IMR-90 (cell line): ENCODE measurements around the gene TGM1.

ENCODE experiments used
- BHLHE40 ChIP-seq: fragments of 150-350 bp; IDR thresholded peaks from 2 replicates; pipeline ENCODE4 v1.6.1; 2016; ENCODE audit warnings: mild to moderate bottlenecking, low read depth, low read length
- CTCF ChIP-seq: conservative IDR thresholded peaks from 2 replicates; pipeline ENCODE4 v1.5.1; 2012; ENCODE audit warnings: mild to moderate bottlenecking, low read depth, low read length, improper control_type of control experiment
- ELK1 ChIP-seq: fragments of 150-350 bp; IDR thresholded peaks from 2 replicates; pipeline ENCODE4 v1.6.1; 2016; ENCODE audit warnings: low read depth, mild to moderate bottlenecking, low read length, moderate library complexity, borderline replicate concordance
- FOS ChIP-seq: fragments of 150-350 bp; IDR thresholded peaks from 2 replicates; pipeline ENCODE4 v1.6.1; 2016; ENCODE audit warnings: low read depth, low read length
- MAFK ChIP-seq: IDR thresholded peaks from 2 replicates; pipeline ENCODE4 v1.6.1; 2012; ENCODE audit warnings: low read depth, low read length, improper control_type of control experiment
- NFE2L2 ChIP-seq: fragments of 150-350 bp; IDR thresholded peaks from 2 replicates; pipeline ENCODE4 v1.6.1; 2016; ENCODE audit warnings: low read depth, mild to moderate bottlenecking, low read length
- POLR2A ChIP-seq: IDR thresholded peaks from 2 replicates; pipeline ENCODE4 v1.6.1; 2012; ENCODE audit warnings: mild to moderate bottlenecking, low read depth, low read length
- RAD21 ChIP-seq: IDR thresholded peaks from 2 replicates; pipeline ENCODE4 v1.6.1; 2012; ENCODE audit warnings: low read length, improper control_type of control experiment
- RCOR1 ChIP-seq: IDR thresholded peaks from 2 replicates; pipeline ENCODE4 v1.6.1; 2012; ENCODE audit warnings: mild to moderate bottlenecking, low read length, improper control_type of control experiment; ENCODE audit not compliant: insufficient replicate concordance
- RFX5 ChIP-seq: IDR thresholded peaks from 2 replicates; pipeline ENCODE4 v1.8.0; 2012; ENCODE audit warnings: low read depth, mild to moderate bottlenecking, low read length, moderate library complexity
- SMC3 ChIP-seq: fragments of 150-350 bp; IDR thresholded peaks from 2 replicates; pipeline ENCODE4 v1.6.1; 2016; ENCODE audit warnings: low read depth, mild to moderate bottlenecking, antibody characterized with exemption, low read length, moderate library complexity
- USF2 ChIP-seq: fragments of 150-350 bp; IDR thresholded peaks from 2 replicates; pipeline ENCODE4 v1.6.1; 2017; ENCODE audit warnings: mild to moderate bottlenecking, antibody characterized with exemption, low read length, low read depth

GRCh38 chr14:24258548-24259265, 4.3 kb downstream of the TGM1 start:
- no peak for TF ChIP-seq CTCF
- TF ChIP-seq MAFK: no peak
- TF ChIP-seq RFX5: no peak
- no peak for TF ChIP-seq BHLHE40
- no peak for TF ChIP-seq RAD21
- no peak for TF ChIP-seq SMC3
- TF ChIP-seq POLR2A: no peak
- TF ChIP-seq NFE2L2: no peak
- TF ChIP-seq ELK1: no peak
- no peak for TF ChIP-seq USF2
- no peak for TF ChIP-seq FOS
- TF ChIP-seq RCOR1: no peak
